Colonic mucosa (tissue), 4 donors: ENCODE results near the gene KCNIP4. TPM values are rescaled to one million over a fixed set of nuclear protein-coding genes. Genes with fewer than 3 reads are reported as not detected.

ENCODE experiments used
- DNase-seq: peaks from one replicate; pipeline ENCODE4 v3.0.0-alpha.2; 2020
- H3K27ac ChIP-seq: fragments of 200-600 bp; one replicate; pipeline ENCODE4 v1.8.0; 2021
- H3K27me3 ChIP-seq: fragments of 200-600 bp; one replicate; pipeline ENCODE4 v1.8.0; 2021
- H3K36me3 ChIP-seq: fragments of 200-600 bp; one replicate; pipeline ENCODE4 v1.8.0; 2021
- H3K4me1 ChIP-seq: fragments of 200-600 bp; one replicate; pipeline ENCODE4 v1.8.0; 2021; ENCODE audit warnings: mild to moderate bottlenecking
- H3K4me3 ChIP-seq: fragments of 200-600 bp; one replicate; pipeline ENCODE4 v1.8.0; 2021
- H3K9ac ChIP-seq, 2 donors: one replicate each; pipeline ENCODE4 v1.7.0; 2013; ENCODE audit warnings: control low read depth in 2 of 2, low read depth in 2 of 2, low read length in 2 of 2
- H3K9me3 ChIP-seq: fragments of 200-600 bp; one replicate; pipeline ENCODE4 v1.8.0; 2021
- intact Hi-C: fragments of 100-400 bp; cut with DNase I; formaldehyde crosslinking; loops from one replicate; pipeline ENCODE4 v1.14.1; 2022
- total RNA-seq, 2 donors: library from RNA; stranded (reverse); fragmentation: NEBNext Ultra II Directional in 1 of 2; extraction: Animal tissue kit (Norgen Biotek cat#: 25700) in 1 of 2; gene quantifications; one replicate each; pipeline ENCODE4 v1.2.1, GENCODE V29; 2021
- TF ChIP-seq, protein P1 (sequence below): fragments of 200-600 bp; IDR thresholded peaks from one replicate; pipeline ENCODE4 v1.8.0; 2022; ENCODE audit warnings: antibody characterized with exemption, mild to moderate bottlenecking
- donor health status: healthy.
- donor health status: DM: no; HTN: no; CAD: no.
- donor health status: DM: no; HTN: no; CAD: no.

Gene KCNIP4
- total RNA-seq, 2 donors from 2014 or later, result 0.67 to 1.2 TPM

DNA sequence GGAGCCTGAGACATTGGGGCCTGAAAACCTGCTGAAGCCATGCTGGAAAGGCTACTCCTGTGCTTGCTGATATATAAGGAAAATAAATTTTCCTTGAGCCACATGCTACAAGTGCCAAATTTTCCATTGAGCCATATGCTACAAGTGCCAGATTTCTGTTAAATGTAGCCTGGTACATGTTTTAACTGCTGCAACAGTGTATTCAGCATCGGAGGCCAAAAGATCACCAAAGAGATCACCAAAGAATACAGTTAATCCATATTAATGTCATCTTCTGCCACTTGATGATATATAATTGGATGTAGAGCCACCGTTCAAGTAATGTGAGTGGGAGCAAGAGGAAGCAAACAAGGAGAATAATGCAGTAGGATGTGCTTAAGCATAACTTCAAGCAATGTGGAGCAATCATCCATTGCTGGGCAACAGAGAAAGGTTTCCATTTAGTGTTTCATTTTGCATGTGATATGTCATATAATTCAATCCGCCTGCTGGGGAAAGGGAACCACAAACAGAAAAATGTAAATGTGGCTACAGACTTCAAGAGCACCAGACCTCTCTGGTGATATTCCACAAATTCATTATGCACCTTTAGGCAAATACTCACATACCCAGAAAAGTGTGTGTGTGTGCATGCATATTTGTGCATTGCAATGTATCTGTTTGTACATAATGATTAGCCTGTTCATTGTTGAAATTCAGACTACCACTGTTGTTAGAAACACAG is 295.9 kb downstream of the KCNIP4 start:
- intact Hi-C loops, result no loop called here
- Histone ChIP-seq H3K9me3 (no peaks in the 10 kb centered on the region), H3K9ac (no peak overlapping the region), H3K27ac (no peak overlapping the region), H3K4me1 (no peaks in the 10 kb centered on the region), H3K4me3 (no peak overlapping the region), H3K27me3 (no peaks in the 10 kb centered on the region), H3K36me3 (no peaks in the 10 kb centered on the region)
- TF ChIP-seq, protein P1, sequence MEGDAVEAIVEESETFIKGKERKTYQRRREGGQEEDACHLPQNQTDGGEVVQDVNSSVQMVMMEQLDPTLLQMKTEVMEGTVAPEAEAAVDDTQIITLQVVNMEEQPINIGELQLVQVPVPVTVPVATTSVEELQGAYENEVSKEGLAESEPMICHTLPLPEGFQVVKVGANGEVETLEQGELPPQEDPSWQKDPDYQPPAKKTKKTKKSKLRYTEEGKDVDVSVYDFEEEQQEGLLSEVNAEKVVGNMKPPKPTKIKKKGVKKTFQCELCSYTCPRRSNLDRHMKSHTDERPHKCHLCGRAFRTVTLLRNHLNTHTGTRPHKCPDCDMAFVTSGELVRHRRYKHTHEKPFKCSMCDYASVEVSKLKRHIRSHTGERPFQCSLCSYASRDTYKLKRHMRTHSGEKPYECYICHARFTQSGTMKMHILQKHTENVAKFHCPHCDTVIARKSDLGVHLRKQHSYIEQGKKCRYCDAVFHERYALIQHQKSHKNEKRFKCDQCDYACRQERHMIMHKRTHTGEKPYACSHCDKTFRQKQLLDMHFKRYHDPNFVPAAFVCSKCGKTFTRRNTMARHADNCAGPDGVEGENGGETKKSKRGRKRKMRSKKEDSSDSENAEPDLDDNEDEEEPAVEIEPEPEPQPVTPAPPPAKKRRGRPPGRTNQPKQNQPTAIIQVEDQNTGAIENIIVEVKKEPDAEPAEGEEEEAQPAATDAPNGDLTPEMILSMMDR, result no peak
- no peak for DNase-seq

DNA sequence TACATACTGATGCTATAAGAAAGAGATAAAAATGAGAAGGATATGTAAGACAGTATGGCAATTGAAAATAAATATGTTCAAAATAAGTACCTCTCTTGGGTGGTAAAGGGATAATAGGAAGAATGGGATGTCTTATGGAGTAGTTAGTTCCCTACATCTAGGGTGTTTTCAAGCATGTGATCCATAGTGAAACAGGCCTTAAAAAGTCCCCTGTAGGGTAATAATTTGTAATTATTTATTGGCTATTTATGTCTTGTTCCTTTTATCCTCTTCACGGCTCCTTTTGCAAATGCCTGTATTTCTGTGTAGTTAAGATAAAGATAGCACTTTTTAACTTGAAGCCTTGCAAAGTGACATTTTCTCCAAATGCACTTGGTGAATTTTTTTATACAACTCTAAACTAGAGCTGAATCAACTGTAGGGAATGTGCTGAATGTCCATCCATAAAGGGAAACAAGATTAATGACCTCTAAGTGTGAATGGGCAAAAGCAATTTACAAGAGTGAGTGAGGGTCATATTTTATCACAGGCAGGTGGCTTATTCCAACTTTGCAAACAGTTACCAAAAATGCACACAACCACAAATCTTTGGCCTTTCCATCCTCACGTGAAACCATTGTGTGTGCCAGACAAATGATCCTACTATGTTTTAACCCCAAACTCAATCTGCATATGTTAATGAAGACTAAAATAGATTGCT is 299.0 kb downstream of the KCNIP4 start:
- TF ChIP-seq, protein P1, result no peak
- Histone ChIP-seq H3K4me1 (no peaks in the 10 kb centered on the region), H3K9me3 (no peaks in the 10 kb centered on the region), H3K36me3 (no peaks in the 10 kb centered on the region), H3K9ac (no peak overlapping the region), H3K27me3 (no peaks in the 10 kb centered on the region), H3K4me3 (no peak overlapping the region), H3K27ac (no peak overlapping the region)
- DNase-seq, result no peak
- intact Hi-C loops, result no loop called here

DNA sequence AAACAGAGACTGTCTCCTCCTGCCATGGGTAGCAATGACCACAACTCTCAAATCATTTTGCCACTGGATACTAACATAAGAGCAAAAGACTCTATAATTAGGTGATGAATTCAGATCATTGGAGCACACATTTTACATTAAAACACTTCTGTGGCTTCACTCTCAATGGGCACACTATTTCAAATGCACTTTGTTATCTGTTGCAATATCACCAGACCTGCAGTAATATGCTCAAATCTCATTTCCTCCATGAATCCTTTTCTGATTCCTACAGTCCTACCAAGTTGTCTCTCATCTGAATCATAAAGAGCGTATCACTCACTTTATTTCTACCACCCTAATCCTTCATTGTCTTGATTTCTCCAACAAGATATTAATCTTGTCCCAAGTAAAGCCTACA is 302.8 kb downstream of the KCNIP4 start:
- no peak for DNase-seq
- Histone ChIP-seq H3K9ac (no peak overlapping the region), H3K36me3 (no peaks in the 10 kb centered on the region), H3K4me1 (no peaks in the 10 kb centered on the region), H3K4me3 (no peak overlapping the region), H3K27ac (no peak overlapping the region), H3K9me3 (no peaks in the 10 kb centered on the region), H3K27me3 (no peaks in the 10 kb centered on the region)
- intact Hi-C loops, result no loop called here
- TF ChIP-seq, protein P1, result no peak

DNA sequence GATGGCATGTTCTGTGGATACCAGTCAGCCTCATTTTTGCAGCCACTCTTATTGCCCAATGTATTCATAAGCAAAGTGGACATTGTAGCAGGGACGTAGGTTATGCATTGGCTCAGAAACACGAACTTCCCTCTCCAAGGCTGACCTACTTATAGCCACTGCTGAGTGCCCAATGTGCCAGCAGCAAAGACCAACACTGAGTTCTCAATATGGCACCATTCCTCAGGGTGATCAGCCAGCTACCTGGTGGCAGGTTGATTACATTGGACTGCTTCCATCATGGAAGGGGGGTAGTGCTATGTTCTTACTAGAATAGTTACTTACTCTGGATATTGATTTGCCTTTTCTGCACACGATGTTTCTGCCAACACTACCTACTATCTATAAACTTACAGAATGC is 306.9 kb downstream of the KCNIP4 start:
- DNase-seq, result no peak
- Histone ChIP-seq H3K9ac (no peak overlapping the region), H3K4me1 (no peaks in the 10 kb centered on the region), H3K27me3 (no peaks in the 10 kb centered on the region), H3K9me3 (no peaks in the 10 kb centered on the region), H3K36me3 (no peaks in the 10 kb centered on the region), H3K27ac (no peak overlapping the region), H3K4me3 (no peak overlapping the region)
- intact Hi-C loops, result no loop called here
- TF ChIP-seq, protein P1, result no peak

DNA sequence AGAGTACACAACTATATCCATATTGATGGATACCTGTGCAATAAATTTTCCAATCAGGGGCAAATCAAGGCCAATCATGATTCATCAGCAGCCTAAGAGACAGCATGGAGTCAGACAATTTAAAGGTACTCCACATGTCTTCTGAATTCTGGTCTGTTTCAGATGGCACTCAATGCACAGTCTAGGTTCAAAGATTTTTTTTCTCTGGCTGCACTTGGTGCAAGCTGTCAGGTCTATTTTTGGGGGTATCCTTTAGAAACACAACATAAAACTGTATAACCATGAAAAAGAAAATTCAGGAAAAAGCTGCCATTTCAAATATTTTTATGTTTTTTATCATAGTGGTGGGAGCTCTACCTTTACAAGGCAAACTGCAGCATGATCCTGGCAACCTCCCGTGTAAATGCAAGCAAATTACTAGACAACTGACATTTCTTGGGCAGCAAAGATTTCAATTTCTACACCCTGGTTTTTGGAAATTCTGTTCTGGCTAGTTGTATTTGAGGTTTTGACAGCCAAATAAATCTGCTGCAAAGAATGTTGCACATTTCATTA is 310.3 kb downstream of the KCNIP4 start:
- DNase-seq, result no peak
- TF ChIP-seq, protein P1, result no peak
- Histone ChIP-seq H3K27me3 (no peaks in the 10 kb centered on the region), H3K36me3 (no peaks in the 10 kb centered on the region), H3K4me3 (no peak overlapping the region), H3K9me3 (no peaks in the 10 kb centered on the region), H3K4me1 (no peaks in the 10 kb centered on the region), H3K9ac (no peak overlapping the region), H3K27ac (no peak overlapping the region)
- intact Hi-C loops, result no loop called here
